CD14-positive monocyte (primary cell): Measurements from ENCODE around the gene UROC1. TPM values are rescaled to one million over a fixed set of nuclear protein-coding genes. Genes with fewer than 3 reads are reported as not detected.

Source experiments
- DNase-seq, 3 donors: peaks; one replicate each; pipeline ENCODE4 v3.0.0-alpha.2; 2011 to 2022
- H2AFZ ChIP-seq: 2 replicates; pipeline ENCODE4 v1.6.0; 2012; ENCODE audit warnings: mild to moderate bottlenecking, low read depth, low read length, inconsistent platforms; ENCODE audit not compliant: insufficient read depth, poor library complexity, severe bottlenecking
- H3K27ac ChIP-seq, 2 donors: 1 replicate in 1 of 2; 2 replicates in 1 of 2; pipeline ENCODE4 v1.5.1; 2012 to 2013; ENCODE audit warnings: low read length in 2 of 2, control low read depth in 1 of 2, inconsistent platforms in 1 of 2, low read depth in 1 of 2, mild to moderate bottlenecking in 1 of 2
- H3K27me3 ChIP-seq, 2 donors: one replicate each; pipeline versions ENCODE4 v1.6.0 to v1.6.1; 2011 to 2013; ENCODE audit warnings: low read length in 2 of 2; ENCODE audit not compliant: control insufficient read depth in 2 of 2, insufficient read depth in 2 of 2
- H3K36me3 ChIP-seq, 2 donors: replicated peaks in 1 of 2; 1 replicate in 1 of 2; 2 replicates in 1 of 2; pipeline versions ENCODE4 v1.5.1 to v1.6.1; 2012 to 2013; ENCODE audit warnings: low read length in 2 of 2, control low read depth in 1 of 2, inconsistent platforms in 1 of 2, mild to moderate bottlenecking in 1 of 2; ENCODE audit not compliant: insufficient read depth in 2 of 2, control insufficient read depth in 1 of 2
- H3K4me1 ChIP-seq, 2 donors: 1 replicate in 1 of 2; 2 replicates in 1 of 2; pipeline versions ENCODE4 v1.5.1 to v1.6.1; 2012 to 2013; ENCODE audit warnings: low read length in 2 of 2, control low read depth in 1 of 2, inconsistent platforms in 1 of 2, mild to moderate bottlenecking in 1 of 2, moderate library complexity in 1 of 2; ENCODE audit not compliant: insufficient read depth in 2 of 2, control insufficient read depth in 1 of 2
- H3K4me2 ChIP-seq: replicated peaks from 2 replicates; pipeline ENCODE3; 2012; ENCODE audit warnings: low read length, moderate library complexity, mild to moderate bottlenecking; ENCODE audit not compliant: poor library complexity, severe bottlenecking; ENCODE audit errors: extremely low read depth
- H3K4me3 ChIP-seq, 3 experiments: fragments of 200-600 bp in 1 of 3; sonication (generic) in 1 of 3; replicated peaks in 1 of 3; 1 replicate in 2 of 3; 2 replicates in 1 of 3; pipeline ENCODE4 v1.5.1; 2011 to 2013; ENCODE audit warnings: low read length in 3 of 3, mild to moderate bottlenecking in 3 of 3, control low read depth in 2 of 3, low read depth in 2 of 3, inconsistent platforms in 1 of 3, moderate library complexity in 1 of 3
- H3K79me2 ChIP-seq: 2 replicates; pipeline ENCODE4 v1.6.0; 2012; ENCODE audit warnings: mild to moderate bottlenecking, control low read depth, inconsistent platforms, low read length, moderate library complexity; ENCODE audit not compliant: insufficient read depth
- H3K9ac ChIP-seq: 2 replicates; pipeline ENCODE4 v1.6.0; 2017; ENCODE audit warnings: low read length, mild to moderate bottlenecking; ENCODE audit not compliant: insufficient read depth, poor library complexity, severe bottlenecking
- H3K9me3 ChIP-seq, 2 donors: replicated peaks in 1 of 2; 1 replicate in 1 of 2; 2 replicates in 1 of 2; pipeline versions ENCODE4 v1.5.1 to v1.6.1; 2012 to 2013; ENCODE audit warnings: low read length in 2 of 2, control low read depth in 1 of 2; ENCODE audit not compliant: control insufficient read depth in 1 of 2, insufficient read depth in 1 of 2
- H4K20me1 ChIP-seq: 2 replicates; pipeline ENCODE4 v1.6.0; 2012; ENCODE audit warnings: mild to moderate bottlenecking, low read length, control low read depth, moderate library complexity; ENCODE audit not compliant: insufficient read depth
- H3K27ac Mint-ChIP-seq, 7 donors: one replicate each; pipeline ENCODE4 v1.8.0; 2020; ENCODE audit warnings: mild to moderate bottlenecking in 7 of 7, mixed read lengths in 7 of 7, moderate library complexity in 6 of 7, inconsistent platforms in 2 of 7
- H3K27me3 Mint-ChIP-seq, 3 donors: one replicate each; pipeline ENCODE4 v1.8.0; 2021 to 2022; ENCODE audit warnings: low read depth in 3 of 3, mild to moderate bottlenecking in 3 of 3, mixed read lengths in 3 of 3, moderate library complexity in 3 of 3, inconsistent platforms in 1 of 3
- H3K36me3 Mint-ChIP-seq, 2 donors: one replicate each; pipeline ENCODE4 v1.8.0; 2020; ENCODE audit warnings: mixed read lengths in 2 of 2, inconsistent platforms in 1 of 2, mild to moderate bottlenecking in 1 of 2
- H3K4me1 Mint-ChIP-seq: one replicate; pipeline ENCODE4 v1.8.0; 2020; ENCODE audit warnings: mild to moderate bottlenecking, mixed read lengths
- H3K4me3 Mint-ChIP-seq, 2 donors: one replicate each; pipeline ENCODE4 v1.8.0; 2020; ENCODE audit warnings: mild to moderate bottlenecking in 2 of 2, mixed read lengths in 2 of 2, moderate library complexity in 1 of 2
- H3K9me3 Mint-ChIP-seq, 7 donors: one replicate each; pipeline ENCODE4 v1.8.0; 2020 to 2022; ENCODE audit warnings: mixed read lengths in 7 of 7, mild to moderate bottlenecking in 6 of 7, moderate library complexity in 6 of 7, inconsistent platforms in 2 of 7
- WGBS: methylation state at CpG from one replicate; pipeline ENCODE4 v1.1.5; 2013; ENCODE audit warnings: missing lambda C conversion rate; ENCODE audit not compliant: insufficient coverage; 5-methylcytosine and 5-hydroxymethylcytosine counted together
- intact Hi-C, 2 donors: fragments of 100-400 bp; cut with micrococcal nuclease; formaldehyde crosslinking; loops; one replicate each; pipeline versions ENCODE4 v1.15.0 to v1.15.1; 2023
- polyA plus RNA-seq, 3 donors: library from polyadenylated mRNA; depleted of rRNA in 1 of 3; unstranded in 2 of 3; stranded (reverse) in 1 of 3; fragments of 300-500 nt in 2 of 3; fragments of >200 nt in 1 of 3; fragmentation: Illumina TruSeq in 2 of 3; gene quantifications; 1 replicate in 2 of 3; 2 replicates in 1 of 3; pipeline ENCODE4 v1.2.3, GENCODE V29; 2012 to 2021
- TF ChIP-seq, protein P1 (sequence below): fragments of 200-600 bp; IDR thresholded peaks from one replicate; pipeline ENCODE4 v1.8.0; 2022; ENCODE audit warnings: antibody characterized with exemption, mild to moderate bottlenecking

The UROC1 gene
- polyA plus RNA-seq, 3 donors, result not detected

DNA sequence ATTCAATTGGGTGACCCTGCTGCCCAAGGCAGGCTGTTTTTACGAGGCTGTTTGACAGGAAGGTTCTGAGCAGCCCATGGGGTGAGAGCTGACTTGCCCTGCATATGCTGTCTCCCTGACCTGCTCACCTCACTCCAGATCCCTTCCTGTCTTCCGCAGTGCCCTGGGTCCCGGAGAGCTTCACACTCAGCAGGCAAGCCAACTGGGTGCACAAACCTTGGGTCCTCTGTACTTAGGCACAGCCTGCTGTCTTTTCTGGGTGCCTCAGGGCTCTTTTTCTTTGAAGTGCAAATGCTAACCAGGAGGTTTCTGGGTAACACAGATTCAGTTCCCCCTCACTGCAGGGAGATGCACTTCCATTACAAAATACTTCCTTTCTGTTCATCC lies 74.7 kb downstream of the UROC1 start:
- no peak for DNase-seq
- TF ChIP-seq, protein P1, sequence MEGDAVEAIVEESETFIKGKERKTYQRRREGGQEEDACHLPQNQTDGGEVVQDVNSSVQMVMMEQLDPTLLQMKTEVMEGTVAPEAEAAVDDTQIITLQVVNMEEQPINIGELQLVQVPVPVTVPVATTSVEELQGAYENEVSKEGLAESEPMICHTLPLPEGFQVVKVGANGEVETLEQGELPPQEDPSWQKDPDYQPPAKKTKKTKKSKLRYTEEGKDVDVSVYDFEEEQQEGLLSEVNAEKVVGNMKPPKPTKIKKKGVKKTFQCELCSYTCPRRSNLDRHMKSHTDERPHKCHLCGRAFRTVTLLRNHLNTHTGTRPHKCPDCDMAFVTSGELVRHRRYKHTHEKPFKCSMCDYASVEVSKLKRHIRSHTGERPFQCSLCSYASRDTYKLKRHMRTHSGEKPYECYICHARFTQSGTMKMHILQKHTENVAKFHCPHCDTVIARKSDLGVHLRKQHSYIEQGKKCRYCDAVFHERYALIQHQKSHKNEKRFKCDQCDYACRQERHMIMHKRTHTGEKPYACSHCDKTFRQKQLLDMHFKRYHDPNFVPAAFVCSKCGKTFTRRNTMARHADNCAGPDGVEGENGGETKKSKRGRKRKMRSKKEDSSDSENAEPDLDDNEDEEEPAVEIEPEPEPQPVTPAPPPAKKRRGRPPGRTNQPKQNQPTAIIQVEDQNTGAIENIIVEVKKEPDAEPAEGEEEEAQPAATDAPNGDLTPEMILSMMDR, result no peak
- Histone ChIP-seq H3K9ac (no peak overlapping the region), H3K79me2 (no peaks in the 10 kb centered on the region), H3K4me1 (no peaks in the 10 kb centered on the region), H2AFZ (no peak overlapping the region), H3K4me3 (no peak overlapping the region), H3K9me3 (no peaks in the 10 kb centered on the region), H3K27me3 (no peaks in the 10 kb centered on the region), H3K36me3 (peaks cover 55 to 86% of the 10 kb centered on the region in 2 donors), H3K4me2 (no peak overlapping the region), H4K20me1 (peaks cover 44% of the 10 kb centered on the region), H3K27ac (peak overlapping the region in 1 of 2 donors; percentile 37)
- intact Hi-C loops, result no loop called here
- Mint-ChIP-seq H3K9me3 (peaks cover 0 to 3% (median 0%) of the 10 kb centered on the region in 7 donors), H3K27ac (peak overlapping the region in 5 of 7 donors; percentile 26 to 79 (median 63)), H3K36me3 (peaks cover 68 to 78% of the 10 kb centered on the region in 2 donors), H3K4me3 (no peak overlapping the region), H3K27me3 (peaks cover 0 to 2% (median 0%) of the 10 kb centered on the region in 3 donors), H3K4me1 (peaks cover 5% of the 10 kb centered on the region)
- 100% methylated on average over 2 of the region's 3 CpGs for WGBS

DNA sequence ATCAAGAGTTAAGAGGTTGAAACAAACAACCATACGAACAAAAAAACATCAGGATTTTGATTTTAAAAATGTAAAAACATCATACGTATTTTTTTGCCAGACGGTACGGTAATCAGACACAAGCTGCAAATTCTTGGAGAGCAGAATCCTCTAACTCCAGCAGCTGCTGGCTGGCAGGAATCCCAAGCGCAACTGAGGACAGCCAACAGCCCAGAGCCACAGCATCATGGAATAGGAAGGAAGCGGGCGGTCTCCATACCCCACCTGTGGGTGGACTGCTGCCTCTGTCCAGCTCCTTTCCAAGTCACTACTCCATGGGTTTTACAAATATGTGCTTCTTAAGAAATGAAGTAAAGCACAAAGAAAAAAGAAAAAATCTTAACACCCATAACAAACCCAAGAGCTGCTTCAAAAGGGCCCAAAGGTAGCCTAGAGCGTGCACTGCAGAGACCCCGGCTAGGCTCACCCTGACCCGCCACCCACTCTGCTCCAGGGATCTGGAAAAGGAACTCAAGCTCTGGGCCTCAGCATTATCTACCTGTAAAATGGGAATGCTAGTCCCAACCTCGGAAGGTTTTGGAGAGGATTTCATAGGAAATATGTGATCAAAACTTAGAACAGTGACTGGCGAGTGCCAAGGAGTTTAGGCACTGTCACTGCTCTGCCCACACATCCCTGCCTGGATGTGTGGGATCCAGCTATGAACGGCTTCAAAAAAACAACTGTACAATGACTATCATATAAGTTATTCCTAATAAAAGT lies 75.3 kb downstream of the UROC1 start:
- H3K79me2 ChIP-seq, result no peaks in the 10 kb centered on the region
- Mint-ChIP-seq H3K27me3 (peaks cover 0 to 2% (median 0%) of the 10 kb centered on the region in 3 donors), H3K27ac (no peak overlapping the region), H3K9me3 (peaks cover 0 to 3% (median 0%) of the 10 kb centered on the region in 7 donors), H3K4me1 (peaks cover 5% of the 10 kb centered on the region), H3K36me3 (peaks cover 68 to 78% of the 10 kb centered on the region in 2 donors), H3K4me3 (no peak overlapping the region)
- DNase-seq, result no peak
- WGBS, result 95% methylated on average over 8 of the region's 13 CpGs
- peaks cover 60 to 86% of the 10 kb centered on the region in 2 donors for H3K36me3 ChIP-seq
- peaks cover 38% of the 10 kb centered on the region for H4K20me1 ChIP-seq
- TF ChIP-seq, protein P1, result no peak
- no peaks in the 10 kb centered on the region for H3K27me3 ChIP-seq
- no peak overlapping the region for H3K4me3 ChIP-seq
- H3K27ac ChIP-seq, result peak overlapping the region in 1 of 2 donors; percentile 37
- no peak overlapping the region for H3K9ac ChIP-seq
- no peaks in the 10 kb centered on the region for H3K9me3 ChIP-seq
- intact Hi-C loops, result no loop called here
- no peaks in the 10 kb centered on the region for H3K4me1 ChIP-seq
- no peak overlapping the region for H3K4me2 ChIP-seq
- H2AFZ ChIP-seq, result no peak overlapping the region
